GM06990 (cell line): ENCODE data around the gene LRRC46.

ENCODE experiments used
- DNase-seq: peaks from one replicate; pipeline ENCODE4 v3.0.0-alpha.2; 2011; ENCODE audit not compliant: insufficient read length; ENCODE audit errors: extremely low read depth
- H3K27me3 ChIP-seq: replicated peaks from 2 replicates; pipeline ENCODE4 v1.6.0; 2011; ENCODE audit warnings: low read length; ENCODE audit not compliant: control insufficient read depth, insufficient read depth
- H3K36me3 ChIP-seq: 2 replicates; pipeline ENCODE4 v1.5.1; 2011; ENCODE audit warnings: low read length; ENCODE audit not compliant: control insufficient read depth, insufficient read depth
- H3K4me3 ChIP-seq: replicated peaks from 2 replicates; pipeline ENCODE4 v1.5.1; 2011; ENCODE audit warnings: low read depth, mild to moderate bottlenecking, control low read depth, low read length
- TF ChIP-seq, protein P1 (sequence below): IDR thresholded peaks from 2 replicates; pipeline ENCODE4 v1.5.1; 2011; ENCODE audit warnings: low read length, control low read depth, mild to moderate bottlenecking, inconsistent platforms; ENCODE audit not compliant: insufficient read depth, poor library complexity, severe bottlenecking

LRRC46 gene

DNA sequence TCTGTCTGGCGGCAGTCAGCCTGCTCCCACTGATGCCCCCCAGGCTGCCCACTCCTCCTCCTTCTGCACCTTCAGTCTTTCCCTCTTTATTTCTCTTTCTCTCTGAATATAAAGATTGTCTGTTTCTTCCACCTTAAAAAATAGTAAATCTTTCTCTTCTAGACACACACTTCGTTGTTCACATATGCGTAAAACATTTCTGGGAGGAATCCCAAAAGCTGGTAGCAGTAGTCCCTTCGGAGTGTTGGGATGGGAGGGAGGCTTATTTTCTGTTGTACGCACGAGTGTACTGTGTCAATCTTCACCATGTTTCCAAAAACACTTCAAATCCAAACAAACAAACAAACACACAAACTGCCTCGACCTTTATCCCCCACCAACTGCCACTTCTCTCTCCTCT lies 19.8 kb upstream of the LRRC46 start:
- no peak overlapping the region for H3K4me3 ChIP-seq
- no peaks in the 10 kb centered on the region for H3K27me3 ChIP-seq
- DNase-seq = no peak
- TF ChIP-seq, protein P1, sequence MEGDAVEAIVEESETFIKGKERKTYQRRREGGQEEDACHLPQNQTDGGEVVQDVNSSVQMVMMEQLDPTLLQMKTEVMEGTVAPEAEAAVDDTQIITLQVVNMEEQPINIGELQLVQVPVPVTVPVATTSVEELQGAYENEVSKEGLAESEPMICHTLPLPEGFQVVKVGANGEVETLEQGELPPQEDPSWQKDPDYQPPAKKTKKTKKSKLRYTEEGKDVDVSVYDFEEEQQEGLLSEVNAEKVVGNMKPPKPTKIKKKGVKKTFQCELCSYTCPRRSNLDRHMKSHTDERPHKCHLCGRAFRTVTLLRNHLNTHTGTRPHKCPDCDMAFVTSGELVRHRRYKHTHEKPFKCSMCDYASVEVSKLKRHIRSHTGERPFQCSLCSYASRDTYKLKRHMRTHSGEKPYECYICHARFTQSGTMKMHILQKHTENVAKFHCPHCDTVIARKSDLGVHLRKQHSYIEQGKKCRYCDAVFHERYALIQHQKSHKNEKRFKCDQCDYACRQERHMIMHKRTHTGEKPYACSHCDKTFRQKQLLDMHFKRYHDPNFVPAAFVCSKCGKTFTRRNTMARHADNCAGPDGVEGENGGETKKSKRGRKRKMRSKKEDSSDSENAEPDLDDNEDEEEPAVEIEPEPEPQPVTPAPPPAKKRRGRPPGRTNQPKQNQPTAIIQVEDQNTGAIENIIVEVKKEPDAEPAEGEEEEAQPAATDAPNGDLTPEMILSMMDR = no peak
- peaks cover 40% of the 10 kb centered on the region for H3K36me3 ChIP-seq

DNA sequence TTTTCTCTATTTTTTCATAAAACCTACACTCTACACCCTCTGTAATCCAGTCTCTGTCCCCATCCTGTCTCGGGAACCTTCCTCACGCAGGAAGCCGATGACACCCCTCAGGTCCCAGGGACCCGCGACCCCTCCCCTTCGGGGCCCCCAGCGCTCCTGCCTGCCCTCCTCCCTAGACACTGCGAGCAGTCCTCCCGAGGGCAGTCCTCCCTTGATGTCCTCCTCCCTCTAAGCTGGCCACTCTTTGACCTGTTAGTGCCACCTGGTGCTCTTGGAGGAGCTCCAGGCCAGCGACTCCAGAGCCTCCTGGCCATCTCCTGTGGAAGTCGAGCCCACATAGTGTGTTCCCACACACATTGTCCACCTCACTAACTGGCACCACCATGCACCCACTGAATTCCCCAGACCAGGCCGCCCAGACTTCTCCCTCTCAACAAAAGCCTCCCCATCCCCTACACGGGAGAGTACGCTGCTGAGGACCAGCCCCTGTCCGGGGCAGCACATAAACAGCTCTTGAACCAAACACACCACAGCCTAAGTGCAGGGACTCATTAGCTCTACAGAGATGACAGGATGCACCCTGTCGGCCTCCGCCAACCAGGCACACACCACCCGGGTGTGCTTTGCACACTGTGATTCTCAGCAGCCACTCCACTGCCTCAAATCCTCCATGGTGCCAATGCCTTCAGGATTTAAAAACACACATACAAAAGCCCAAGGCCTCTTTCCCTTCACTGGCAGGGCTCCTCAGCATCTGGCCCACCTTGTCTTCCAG lies 19.1 kb upstream of the LRRC46 start:
- H3K36me3 ChIP-seq = peaks cover 41% of the 10 kb centered on the region
- H3K4me3 ChIP-seq = no peak overlapping the region

DNA sequence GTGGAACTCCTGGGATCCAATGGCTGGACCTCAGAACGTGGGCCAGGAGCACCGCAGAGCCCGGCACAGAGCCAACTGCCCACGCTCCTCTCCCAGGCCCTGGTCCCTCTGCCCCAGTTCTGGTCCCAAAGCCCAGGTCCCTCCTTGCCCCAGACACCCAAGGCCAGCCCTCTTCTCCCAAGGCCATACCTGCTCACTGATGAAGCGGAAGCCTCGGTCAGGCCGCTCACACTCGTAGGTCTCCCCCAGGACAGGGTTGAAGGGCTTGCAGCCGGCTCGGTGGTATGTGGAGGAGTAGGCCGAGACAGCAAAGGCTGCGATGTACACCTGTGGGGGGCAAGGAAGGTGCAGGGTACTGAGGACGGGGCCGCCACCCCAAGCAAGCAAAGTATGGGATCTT lies 18.4 kb upstream of the LRRC46 start:
- peaks cover 41% of the 10 kb centered on the region for H3K36me3 ChIP-seq
- TF ChIP-seq, protein P1 = no peak
- DNase-seq = no peak
- H3K4me3 ChIP-seq = no peak overlapping the region
- no peaks in the 10 kb centered on the region for H3K27me3 ChIP-seq

More for the DNA sequence above, 19.1 kb upstream of the LRRC46 start:
- no peak for DNase-seq
- TF ChIP-seq, protein P1 = no peak
- H3K27me3 ChIP-seq = no peaks in the 10 kb centered on the region

DNA sequence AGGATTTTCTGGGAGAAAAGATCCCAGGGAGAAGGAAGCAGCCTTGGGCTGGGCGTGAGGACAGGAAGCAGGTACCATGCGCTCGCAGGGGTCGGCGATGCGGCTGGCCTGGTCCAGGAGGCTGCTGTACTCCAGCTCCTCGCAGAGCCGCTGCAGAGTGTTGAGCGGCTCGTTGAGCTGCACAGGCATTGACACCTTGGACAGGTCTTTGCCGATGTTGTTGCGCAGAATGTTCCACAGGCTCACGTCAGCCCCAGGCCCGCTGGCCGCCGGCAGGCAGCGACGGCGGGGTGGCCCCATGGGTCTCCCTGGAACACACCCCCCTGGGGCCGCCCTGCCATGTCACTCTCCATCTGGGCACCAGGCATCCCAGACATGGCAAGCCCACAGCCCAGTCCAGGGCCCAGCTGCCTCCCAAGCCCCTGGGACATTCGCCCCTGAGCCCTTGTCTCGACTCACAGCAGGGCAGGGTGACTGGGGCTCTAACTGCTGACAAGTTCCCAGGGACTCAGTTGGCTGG lies 17.9 kb upstream of the LRRC46 start:
- H3K36me3 ChIP-seq = peaks cover 39% of the 10 kb centered on the region
- no peaks in the 10 kb centered on the region for H3K27me3 ChIP-seq
- TF ChIP-seq, protein P1 = no peak
- no peak for DNase-seq
- H3K4me3 ChIP-seq = no peak overlapping the region

DNA sequence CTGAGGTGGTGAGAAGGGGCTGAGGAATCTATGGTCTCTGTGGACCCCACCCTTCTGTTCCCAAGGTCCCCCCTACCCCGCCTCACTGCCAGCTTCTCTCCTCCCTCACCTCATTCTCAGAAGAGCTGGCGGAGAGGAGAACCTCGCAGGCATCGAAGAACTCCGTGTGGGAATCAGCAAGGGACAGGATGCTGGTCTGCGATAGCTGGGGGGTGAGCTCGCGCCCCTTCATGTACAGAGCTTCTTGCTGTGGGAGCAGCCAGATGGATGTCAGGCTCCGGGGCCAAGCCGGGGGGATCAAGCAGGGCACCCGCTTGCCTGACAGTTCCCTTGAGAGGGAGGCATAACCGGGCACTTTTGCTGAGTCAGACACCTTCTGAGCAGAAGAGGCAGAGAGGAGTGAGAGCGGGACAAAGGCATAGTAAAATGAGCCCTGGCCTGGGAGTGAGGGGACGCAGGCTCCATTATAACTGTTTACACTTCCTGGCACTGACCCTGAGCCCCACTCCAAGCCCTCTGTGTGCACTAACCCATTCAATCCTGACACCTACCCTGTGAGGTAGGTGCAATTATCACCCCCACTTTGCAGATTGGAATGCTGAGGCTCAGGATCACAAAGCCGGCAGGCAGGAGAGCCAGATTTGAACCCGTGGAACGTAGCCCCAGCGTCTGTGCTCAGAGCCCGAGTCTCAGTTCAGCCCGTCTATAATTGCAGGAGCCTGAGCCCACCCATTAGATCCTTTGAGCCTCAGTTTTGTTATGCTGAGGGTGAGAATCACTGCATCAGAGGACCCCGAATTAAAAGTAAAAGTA lies 16.2 kb upstream of the LRRC46 start:
- DNase-seq = no peak
- H3K4me3 ChIP-seq = no peak overlapping the region
- peaks cover 38% of the 10 kb centered on the region for H3K36me3 ChIP-seq
- no peaks in the 10 kb centered on the region for H3K27me3 ChIP-seq
- TF ChIP-seq, protein P1 = no peak
